ENCODE results near the gene TMEM244.

GRCh38 chr6:129872586-129872985, 11.5 kb upstream of the TMEM244 start:
- TF ChIP-seq CTCF (IDR thresholded peaks at IDR 0.05) (no peak), POLR2A (IDR thresholded peaks at IDR 0.05) (no peak)
